ENCODE data around the gene OSCP1. TPM values are rescaled to one million over a fixed set of nuclear protein-coding genes. Genes with fewer than 3 reads are reported as not detected.

The OSCP1 gene
- total RNA-seq, 1 experiment from 2014 or later, result 3.2 TPM

- Mint-ChIP-seq H3K9me3 (no peaks in the 10 kb centered on the region), H3K36me3 (ENCODE audit: insufficient read depth in 1 of 3, low read depth in 3 of 3) (peaks cover 15 to 48% (median 32%) of the 10 kb centered on the region in 3 experiments; a peak in 6 of 7 replicates), H3K4me1 (peaks cover 18 to 19% of the 10 kb centered on the region in 2 experiments), H3K4me3 (no peak overlapping the region), H3K27me3 (ENCODE audit: low read depth) (no peaks in the 10 kb centered on the region), H3K27ac (peak overlapping the region in 2 of 3 experiments; percentile 27 to 37; a peak in 2 of 7 replicates)
- Histone ChIP-seq H2BK20ac (ENCODE audit: low read depth, low read length, poor library complexity, severe bottlenecking) (no peak overlapping the region), H3K14ac (ENCODE audit: insufficient read depth, low read length) (no peak overlapping the region), H3K23me2 (ENCODE audit: insufficient read length, low read depth, low read length, poor library complexity, severe bottlenecking) (peaks cover 4% of the 10 kb centered on the region), H3K4me2 (ENCODE audit: insufficient read depth, insufficient read length, low read length) (no peak overlapping the region), H2BK5ac (ENCODE audit: insufficient read length, low read length) (no peak overlapping the region), H3K4ac (ENCODE audit: low read depth, low read length) (no peak overlapping the region), H4K20me1 (ENCODE audit: control insufficient read depth, insufficient read depth, insufficient read length) (no peaks in the 10 kb centered on the region), H3K9me3 (ENCODE audit: control insufficient read depth, low read depth, low read length) (no peaks in the 10 kb centered on the region), H3K4me1 (ENCODE audit: insufficient read depth, low read length) (peaks cover 2% of the 10 kb centered on the region; the same call in 1 of the 2 replicates), H2AFZ (ENCODE audit: low read length) (no peak overlapping the region), H2BK12ac (ENCODE audit: insufficient read length, low read depth, low read length) (no peak overlapping the region), H3K27ac (ENCODE audit: insufficient read length, low read depth, low read length) (no peak overlapping the region), H4K8ac (replicated peaks; ENCODE audit: insufficient read length, low read depth, low read length) (no peak overlapping the region), H3K27me3 (ENCODE audit: insufficient read depth, low read length) (no peaks in the 10 kb centered on the region), H3K23ac (ENCODE audit: insufficient read length, low read depth, low read length) (no peak overlapping the region), H3K79me1 (ENCODE audit: insufficient read depth, low read depth, low read length, poor library complexity, severe bottlenecking) (peaks cover under 1% of the 10 kb centered on the region), H4K5ac (ENCODE audit: insufficient read length, low read depth, low read length) (no peak overlapping the region), H3K18ac (ENCODE audit: insufficient read length, low read depth, low read length) (no peak overlapping the region), H3K9ac (ENCODE audit: extremely low read depth, insufficient read length, low read length) (no peak overlapping the region), H3T11ph (ENCODE audit: low read length) (no peak overlapping the region), H2BK120ac (ENCODE audit: low read depth, low read length, poor library complexity, severe bottlenecking) (no peak overlapping the region), H2AK5ac (ENCODE audit: insufficient read length, low read length) (no peak overlapping the region), H2BK15ac (ENCODE audit: low read depth, low read length) (no peak overlapping the region), H3K79me2 (ENCODE audit: insufficient read depth, low read length) (no peaks in the 10 kb centered on the region), H4K91ac (ENCODE audit: insufficient read length, low read depth, low read length) (no peak overlapping the region), H3K56ac (ENCODE audit: insufficient read length, low read depth, low read length) (no peak overlapping the region)
- no peak for DNase-seq
- TF ChIP-seq, protein P1, sequence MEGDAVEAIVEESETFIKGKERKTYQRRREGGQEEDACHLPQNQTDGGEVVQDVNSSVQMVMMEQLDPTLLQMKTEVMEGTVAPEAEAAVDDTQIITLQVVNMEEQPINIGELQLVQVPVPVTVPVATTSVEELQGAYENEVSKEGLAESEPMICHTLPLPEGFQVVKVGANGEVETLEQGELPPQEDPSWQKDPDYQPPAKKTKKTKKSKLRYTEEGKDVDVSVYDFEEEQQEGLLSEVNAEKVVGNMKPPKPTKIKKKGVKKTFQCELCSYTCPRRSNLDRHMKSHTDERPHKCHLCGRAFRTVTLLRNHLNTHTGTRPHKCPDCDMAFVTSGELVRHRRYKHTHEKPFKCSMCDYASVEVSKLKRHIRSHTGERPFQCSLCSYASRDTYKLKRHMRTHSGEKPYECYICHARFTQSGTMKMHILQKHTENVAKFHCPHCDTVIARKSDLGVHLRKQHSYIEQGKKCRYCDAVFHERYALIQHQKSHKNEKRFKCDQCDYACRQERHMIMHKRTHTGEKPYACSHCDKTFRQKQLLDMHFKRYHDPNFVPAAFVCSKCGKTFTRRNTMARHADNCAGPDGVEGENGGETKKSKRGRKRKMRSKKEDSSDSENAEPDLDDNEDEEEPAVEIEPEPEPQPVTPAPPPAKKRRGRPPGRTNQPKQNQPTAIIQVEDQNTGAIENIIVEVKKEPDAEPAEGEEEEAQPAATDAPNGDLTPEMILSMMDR (conservative IDR thresholded peaks at IDR 0.05), result no peak
- no CpG with 5 or more reads among the region's 8 CpGs for WGBS (ENCODE audit: extremely low coverage, insufficient read length, low lambda C conversion rate)
Observed at GRCh38 chr1:36391271-36391670, 59.0 kb downstream of the OSCP1 start.
